ENCODE results near the gene LMTK2.

- no peak for TF ChIP-seq REST (IDR thresholded peaks at IDR 0.05; ENCODE audit: insufficient read depth in 1 of 2, low read depth in 2 of 2, low read length in 2 of 2)
- TF ChIP-seq POLR2AphosphoS5 (IDR thresholded peaks at IDR 0.05; ENCODE audit: low read depth, low read length): no peak
- TF ChIP-seq TAF1 (IDR thresholded peaks at IDR 0.05; ENCODE audit: borderline replicate concordance, insufficient read depth, low read length): no peak
- no peak for TF ChIP-seq FOXP2 (optimal IDR thresholded peaks at IDR 0.05; ENCODE audit: borderline replicate concordance, extremely low read depth, extremely low read length, insufficient read depth)
- no peak for TF ChIP-seq SIN3A (IDR thresholded peaks at IDR 0.05; ENCODE audit: borderline replicate concordance, insufficient read depth, low read length)
Measured at GRCh38 chr7:98250789-98251188, 144.1 kb downstream of the LMTK2 start.
